Adrenal gland (tissue), 5 donors: ENCODE data around the gene MPP1.

ENCODE experiments used
- CTCF ChIP-seq, 6 experiments: fragments of 450-650 bp in 4 of 6; fragments of 200-600 bp in 2 of 6; sonication (generic) in 1 of 6; IDR thresholded peaks; 1 replicate in 5 of 6; 2 replicates in 1 of 6; pipeline versions ENCODE4 v1.5.1 to v1.8.0; 2016 to 2021; ENCODE audit warnings: antibody characterized with exemption in 6 of 6, mild to moderate bottlenecking in 2 of 6, moderate library complexity in 1 of 6
- POLR2A ChIP-seq, 2 donors: fragments of 450-650 bp; IDR thresholded peaks; one replicate each; pipeline ENCODE4 v1.6.1; 2017; ENCODE audit warnings: antibody characterized with exemption in 2 of 2, mild to moderate bottlenecking in 2 of 2, moderate library complexity in 1 of 2
- donor health status: DM: no; HTN: no; CAD: no.

- TF ChIP-seq POLR2A (IDR thresholded peaks at IDR 0.05) (no peak), CTCF (IDR thresholded peaks at IDR 0.05) (no peak)
Measured at GRCh38 chrX:154739952-154740465, 65.3 kb downstream of the MPP1 start.
